Naive thymus-derived CD4-positive, alpha-beta T cell (primary cell): ENCODE data around the gene KCNIP1. TPM values are rescaled to one million over a fixed set of nuclear protein-coding genes. Genes with fewer than 3 reads are reported as not detected.

Experiments
- ATAC-seq: fragments of 150-1000 bp; cut with Tn5 transposase; 2 replicates; pipeline ENCODE4 v1.10.0; 2021; ENCODE audit warnings: mild to moderate bottlenecking, moderate library complexity
- CTCF ChIA-PET: fragments of 350-600 bp; sonication (Branson Sonifier 250); formaldehyde crosslinking; loops from one replicate; lab custom pipeline; 2021; ENCODE audit warnings: antibody characterized with exemption; lab: Charles Lee
- POLR2A ChIA-PET: fragments of 350-600 bp; sonication (Branson Sonifier 250); formaldehyde crosslinking; loops from one replicate; lab custom pipeline; 2021; ENCODE audit warnings: antibody characterized with exemption, inconsistent platforms; lab: Charles Lee
- DNase-seq, 9 donors: peaks; one replicate each; pipeline versions ENCODE4 v3.0.0 to v3.0.0-alpha.2; 2020 to 2022; ENCODE audit warnings: mixed read lengths in 1 of 9
- H3K27ac ChIP-seq: one replicate; pipeline ENCODE4 v1.7.0; 2013; ENCODE audit warnings: mild to moderate bottlenecking, low read depth, low read length, moderate library complexity
- H3K27me3 ChIP-seq, 2 donors: one replicate each; pipeline ENCODE4 v1.7.0; 2013; ENCODE audit warnings: low read length in 2 of 2, mild to moderate bottlenecking in 2 of 2, moderate library complexity in 2 of 2; ENCODE audit not compliant: control insufficient read depth in 2 of 2, insufficient read depth in 2 of 2
- H3K36me3 ChIP-seq, 3 experiments: 1 replicate in 2 of 3; 2 replicates in 1 of 3; pipeline ENCODE4 v1.7.0; 2013; ENCODE audit warnings: low read length in 3 of 3, mild to moderate bottlenecking in 3 of 3, moderate library complexity in 1 of 3; ENCODE audit not compliant: insufficient read depth in 3 of 3, control insufficient read depth in 2 of 3
- H3K4me1 ChIP-seq, 2 donors: one replicate each; pipeline ENCODE4 v1.7.0; 2013; ENCODE audit warnings: low read length in 2 of 2, mild to moderate bottlenecking in 2 of 2, moderate library complexity in 1 of 2; ENCODE audit not compliant: control insufficient read depth in 2 of 2, insufficient read depth in 2 of 2
- H3K4me3 ChIP-seq: 2 replicates; pipeline ENCODE4 v1.7.0; 2013; ENCODE audit warnings: mild to moderate bottlenecking, low read length
- H3K9me3 ChIP-seq, 3 experiments: 1 replicate in 2 of 3; 2 replicates in 1 of 3; pipeline ENCODE4 v1.7.0; 2013; ENCODE audit warnings: low read length in 3 of 3; ENCODE audit not compliant: control insufficient read depth in 2 of 3
- H3K27ac Mint-ChIP-seq, 9 donors: one replicate each; pipeline ENCODE4 v1.8.0; 2020 to 2022; ENCODE audit warnings: mixed read lengths in 9 of 9, mild to moderate bottlenecking in 8 of 9, moderate library complexity in 5 of 9, inconsistent platforms in 2 of 9
- H3K27me3 Mint-ChIP-seq, 5 donors: one replicate each; pipeline ENCODE4 v1.8.0; 2021 to 2022; ENCODE audit warnings: mixed read lengths in 5 of 5, mild to moderate bottlenecking in 1 of 5
- H3K36me3 Mint-ChIP-seq, 5 donors: one replicate each; pipeline ENCODE4 v1.8.0; 2020 to 2022; ENCODE audit warnings: mixed read lengths in 5 of 5, mild to moderate bottlenecking in 3 of 5, inconsistent platforms in 1 of 5
- H3K4me1 Mint-ChIP-seq, 7 donors: one replicate each; pipeline ENCODE4 v1.8.0; 2020 to 2022; ENCODE audit warnings: mixed read lengths in 7 of 7, mild to moderate bottlenecking in 3 of 7, inconsistent platforms in 1 of 7
- H3K4me3 Mint-ChIP-seq, 10 donors: one replicate each; pipeline ENCODE4 v1.8.0; 2020 to 2022; ENCODE audit warnings: mild to moderate bottlenecking in 10 of 10, mixed read lengths in 10 of 10, moderate library complexity in 6 of 10, inconsistent platforms in 2 of 10
- H3K9me3 Mint-ChIP-seq, 11 donors: one replicate each; pipeline ENCODE4 v1.8.0; 2020 to 2022; ENCODE audit warnings: mixed read lengths in 11 of 11, mild to moderate bottlenecking in 4 of 11, inconsistent platforms in 1 of 11, moderate library complexity in 1 of 11
- intact Hi-C, 2 donors: fragments of 100-400 bp; cut with micrococcal nuclease; formaldehyde crosslinking; loops; one replicate each; pipeline ENCODE4 v1.15.1; 2023
- polyA plus RNA-seq, 2 donors: library from polyadenylated mRNA; unstranded; fragments of 300-500 nt; fragmentation: Illumina TruSeq; gene quantifications; one replicate each; pipeline ENCODE4 v1.2.3, GENCODE V29; 2021
- total RNA-seq, 6 experiments: library from RNA in 5 of 6; stranded (reverse) in 5 of 6; gene quantifications; 1 replicate in 5 of 6; 2 replicates in 1 of 6; pipeline ENCODE4 v1.2.3 and lab custom pipeline; 2021 to 2026

The KCNIP1 gene
- total and polyA plus RNA-seq, 7 experiments from 2014 or later, result not detected

- ChIA-PET CTCF (no interaction called here), POLR2A (no interaction called here)
- H3K9me3 Mint-ChIP-seq, result no peaks in the 10 kb centered on the region
- no peak overlapping the region for H3K27ac Mint-ChIP-seq
- H3K36me3 Mint-ChIP-seq, result no peaks in the 10 kb centered on the region
- Histone ChIP-seq H3K27ac (no peak overlapping the region), H3K4me3 (no peak overlapping the region), H3K9me3 (no peaks in the 10 kb centered on the region), H3K4me1 (no peaks in the 10 kb centered on the region), H3K36me3 (no peaks in the 10 kb centered on the region), H3K27me3 (no peaks in the 10 kb centered on the region)
- ATAC-seq, result no peak
- no peaks in the 10 kb centered on the region for H3K4me1 Mint-ChIP-seq
- H3K4me3 Mint-ChIP-seq, result no peak overlapping the region
- no peak for DNase-seq
- H3K27me3 Mint-ChIP-seq, result peaks cover 0 to 9% (median under 1%) of the 10 kb centered on the region in 5 donors
- intact Hi-C loops, result no loop called here
Observed at GRCh38 chr5:170655476-170655875, 151.7 kb downstream of the KCNIP1 start.

GRCh38 chr5:170655920-170656319 is 152.1 kb downstream of the KCNIP1 start:
- H3K9me3 ChIP-seq, result no peaks in the 10 kb centered on the region
- H3K4me3 ChIP-seq, result no peak overlapping the region
- ChIA-PET POLR2A (no interaction called here), CTCF (no interaction called here)
- ATAC-seq (no peak), DNase-seq (no peak)
- no peak overlapping the region for H3K4me3 Mint-ChIP-seq
- H3K27me3 Mint-ChIP-seq, result peaks cover 0 to 9% (median 5%) of the 10 kb centered on the region in 5 donors
- no peaks in the 10 kb centered on the region for H3K4me1 Mint-ChIP-seq
- no peak overlapping the region for H3K27ac Mint-ChIP-seq
- no peaks in the 10 kb centered on the region for H3K36me3 ChIP-seq
- no peak overlapping the region for H3K27ac ChIP-seq
- no peaks in the 10 kb centered on the region for H3K36me3 Mint-ChIP-seq
- no peaks in the 10 kb centered on the region for H3K4me1 ChIP-seq
- intact Hi-C loops, result no loop called here
- no peaks in the 10 kb centered on the region for H3K9me3 Mint-ChIP-seq
- no peaks in the 10 kb centered on the region for H3K27me3 ChIP-seq

GRCh38 chr5:170656346-170656745 is 152.5 kb downstream of the KCNIP1 start:
- no peaks in the 10 kb centered on the region for H3K4me1 Mint-ChIP-seq
- DNase-seq (no peak), ATAC-seq (no peak)
- H3K4me3 Mint-ChIP-seq, result no peak overlapping the region
- H3K9me3 Mint-ChIP-seq, result no peaks in the 10 kb centered on the region
- H3K27me3 ChIP-seq, result no peaks in the 10 kb centered on the region
- no peaks in the 10 kb centered on the region for H3K4me1 ChIP-seq
- ChIA-PET CTCF (no interaction called here), POLR2A (no interaction called here)
- peaks cover 0 to 9% (median 5%) of the 10 kb centered on the region in 5 donors for H3K27me3 Mint-ChIP-seq
- no peaks in the 10 kb centered on the region for H3K36me3 ChIP-seq
- H3K27ac Mint-ChIP-seq, result no peak overlapping the region
- no peak overlapping the region for H3K4me3 ChIP-seq
- no peaks in the 10 kb centered on the region for H3K36me3 Mint-ChIP-seq
- intact Hi-C loops, result no loop called here
- H3K27ac ChIP-seq, result no peak overlapping the region
- H3K9me3 ChIP-seq, result no peaks in the 10 kb centered on the region

DNA sequence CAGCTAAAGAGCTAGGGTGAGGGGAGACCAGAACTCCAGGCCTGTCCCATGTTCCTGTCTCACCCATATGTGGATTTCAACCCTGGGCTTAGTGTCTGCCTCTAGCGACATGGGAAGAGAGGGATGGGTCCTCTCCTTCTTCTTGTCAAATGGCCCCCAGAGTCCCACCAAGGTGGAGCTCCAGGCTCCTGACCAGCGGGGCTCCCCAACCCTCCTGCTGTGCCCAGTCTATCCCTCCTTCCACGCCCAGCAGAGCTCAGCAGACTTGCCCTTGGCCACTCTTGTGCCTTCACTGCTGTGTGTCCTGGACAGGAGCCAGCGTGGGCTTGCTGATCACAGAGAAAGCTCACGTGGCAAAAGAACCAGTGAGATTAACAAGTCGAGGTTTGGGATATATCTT is 156.7 kb downstream of the KCNIP1 start:
- DNase-seq, result no peak
- Histone ChIP-seq H3K36me3 (no peaks in the 10 kb centered on the region), H3K4me3 (no peak overlapping the region), H3K9me3 (no peaks in the 10 kb centered on the region), H3K27ac (no peak overlapping the region), H3K4me1 (no peaks in the 10 kb centered on the region), H3K27me3 (no peaks in the 10 kb centered on the region)
- ATAC-seq, result no peak
- no peak overlapping the region for H3K27ac Mint-ChIP-seq
- ChIA-PET POLR2A (no interaction called here), CTCF (no interaction called here)
- H3K4me3 Mint-ChIP-seq, result no peak overlapping the region
- H3K9me3 Mint-ChIP-seq, result peaks cover 0 to 2% (median 0%) of the 10 kb centered on the region in 11 donors
- H3K4me1 Mint-ChIP-seq, result no peaks in the 10 kb centered on the region
- intact Hi-C loops, result no loop called here
- H3K36me3 Mint-ChIP-seq, result peaks cover 0 to 5% (median 0%) of the 10 kb centered on the region in 5 donors
- H3K27me3 Mint-ChIP-seq, result peaks cover 7 to 36% (median 19%) of the 10 kb centered on the region in 5 donors

- CTCF ChIA-PET, result no interaction called here
Observed at GRCh38 chr5:170662966-170663365, 159.1 kb downstream of the KCNIP1 start.

DNA sequence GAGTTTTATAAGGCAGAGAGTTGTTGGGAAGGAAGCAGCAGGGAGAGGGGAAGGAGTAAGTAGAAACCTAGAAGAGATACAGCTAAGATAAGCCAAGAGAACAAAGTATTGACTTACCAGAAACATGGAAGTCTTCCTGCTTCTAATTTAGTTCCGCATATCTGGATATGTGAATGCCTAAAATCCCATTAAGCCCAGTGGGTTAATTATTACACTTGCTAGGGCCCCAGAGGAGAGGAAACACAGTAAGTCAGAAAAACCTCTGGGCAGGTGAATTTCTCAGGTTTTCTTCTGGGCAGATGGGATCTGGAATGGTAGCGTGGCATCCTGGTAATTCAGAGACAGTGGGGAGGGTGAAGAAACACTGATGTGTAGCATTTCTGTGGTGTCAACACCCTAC is 175.0 kb downstream of the KCNIP1 start:
- Histone ChIP-seq H3K27ac (no peak overlapping the region), H3K9me3 (no peaks in the 10 kb centered on the region), H3K4me1 (no peaks in the 10 kb centered on the region), H3K27me3 (peaks cover 0 to 5% of the 10 kb centered on the region in 2 donors), H3K4me3 (no peak overlapping the region), H3K36me3 (no peaks in the 10 kb centered on the region)
- peaks cover 1 to 13% (median 9%) of the 10 kb centered on the region in 7 donors for H3K4me1 Mint-ChIP-seq
- H3K4me3 Mint-ChIP-seq, result no peak overlapping the region
- H3K27me3 Mint-ChIP-seq, result peaks cover 48 to 62% (median 54%) of the 10 kb centered on the region in 5 donors
- ChIA-PET POLR2A (no interaction called here), CTCF (no interaction called here)
- H3K9me3 Mint-ChIP-seq, result peaks cover 0 to 14% (median 3%) of the 10 kb centered on the region in 11 donors
- no peak overlapping the region for H3K27ac Mint-ChIP-seq
- ATAC-seq (no peak), DNase-seq (no peak)
- no peaks in the 10 kb centered on the region for H3K36me3 Mint-ChIP-seq
- intact Hi-C loops, result no loop called here

More at GRCh38 chr5:170662966-170663365, 159.1 kb downstream of the KCNIP1 start:
- no peak overlapping the region for H3K27ac ChIP-seq
- H3K36me3 ChIP-seq, result no peaks in the 10 kb centered on the region
- no peaks in the 10 kb centered on the region for H3K9me3 ChIP-seq
- Mint-ChIP-seq H3K4me3 (no peak overlapping the region), H3K27me3 (peaks cover 7 to 44% (median 19%) of the 10 kb centered on the region in 5 donors), H3K36me3 (peaks cover 0 to 5% (median 0%) of the 10 kb centered on the region in 5 donors), H3K9me3 (peaks cover 0 to 2% (median 0%) of the 10 kb centered on the region in 11 donors), H3K4me1 (no peaks in the 10 kb centered on the region), H3K27ac (no peak overlapping the region)
- intact Hi-C loops, result no loop called here
- no peak for ATAC-seq
- no peak for DNase-seq
- no peaks in the 10 kb centered on the region for H3K4me1 ChIP-seq
- POLR2A ChIA-PET, result no interaction called here
- H3K4me3 ChIP-seq, result no peak overlapping the region
- H3K27me3 ChIP-seq, result no peaks in the 10 kb centered on the region

GRCh38 chr5:170681013-170681433 is 177.2 kb downstream of the KCNIP1 start:
- CTCF ChIA-PET, result no interaction called here
- intact Hi-C loops, result loop anchor here in 1 of 2 donors (5.0 kb wide), 1 partner anchor 404 kb away; no protein-coding TSS in a partner anchor
- Histone ChIP-seq H3K4me3 (no peak overlapping the region), H3K36me3 (no peaks in the 10 kb centered on the region), H3K4me1 (no peaks in the 10 kb centered on the region), H3K27me3 (no peaks in the 10 kb centered on the region), H3K27ac (no peak overlapping the region), H3K9me3 (no peaks in the 10 kb centered on the region)
- no peak overlapping the region for H3K27ac Mint-ChIP-seq
- POLR2A ChIA-PET, result no interaction called here
- no peaks in the 10 kb centered on the region for H3K36me3 Mint-ChIP-seq
- H3K27me3 Mint-ChIP-seq, result peaks cover 51 to 68% (median 65%) of the 10 kb centered on the region in 5 donors
- peaks cover 1 to 13% (median 9%) of the 10 kb centered on the region in 7 donors for H3K4me1 Mint-ChIP-seq
- H3K4me3 Mint-ChIP-seq, result peak overlapping the region in 3 of 10 donors; percentile 6 to 58 (median 9)
- DNase-seq (peak in 6 of 9 donors; percentile 4 to 74 (median 6)), ATAC-seq (peak; percentile 73)
- H3K9me3 Mint-ChIP-seq, result peaks cover 0 to 18% (median 3%) of the 10 kb centered on the region in 11 donors
